Tibial nerve (tissue), 4 donors: ENCODE data around the gene NEMF.

Source experiments
- EP300 ChIP-seq, 2 donors: sonication (generic); formaldehyde crosslinking; IDR thresholded peaks; one replicate each; pipeline ENCODE4 v1.6.1; 2017; ENCODE audit warnings: antibody characterized with exemption in 2 of 2, mild to moderate bottlenecking in 1 of 2
- POLR2A ChIP-seq, 2 donors: fragments of 450-650 bp; IDR thresholded peaks; one replicate each; pipeline ENCODE4 v1.6.1; 2017; ENCODE audit warnings: antibody characterized with exemption in 2 of 2, mild to moderate bottlenecking in 2 of 2, moderate library complexity in 2 of 2
- TF ChIP-seq, protein P1 (sequence below), 5 experiments: fragments of 200-600 bp in 3 of 5; fragments of 450-650 bp in 2 of 5; sonication (generic) in 3 of 5; IDR thresholded peaks; one replicate each; pipeline ENCODE4 v1.5.1; 2016 to 2019; ENCODE audit warnings: antibody characterized with exemption in 5 of 5, mild to moderate bottlenecking in 3 of 5, moderate library complexity in 2 of 5

DNA sequence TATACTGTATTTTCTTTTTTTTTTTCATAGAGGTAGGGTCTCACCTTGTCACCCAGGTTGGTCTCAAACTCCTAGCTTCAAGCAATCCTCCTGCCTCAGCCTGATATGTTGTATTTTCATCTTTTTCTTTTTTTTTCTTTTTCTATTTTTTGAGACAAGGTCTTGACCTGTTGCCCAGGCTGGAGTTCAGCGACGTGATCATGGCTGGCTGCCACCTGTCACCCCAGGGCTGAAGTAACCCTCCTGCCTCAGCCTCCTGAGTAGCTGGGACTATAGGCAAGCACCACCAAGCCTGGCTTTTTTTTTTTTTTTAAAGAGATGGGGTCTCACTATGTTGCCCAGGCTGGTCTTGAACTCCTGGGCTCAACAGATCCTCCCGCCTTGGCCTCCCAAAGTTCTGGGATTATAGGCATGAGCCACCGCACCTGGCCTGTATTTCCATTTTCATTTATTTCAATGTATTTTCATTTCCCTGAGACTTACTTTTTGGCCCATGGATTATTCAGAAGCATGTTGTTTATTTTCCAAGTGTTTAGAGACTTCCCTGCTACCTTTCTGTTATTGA is 24.1 kb upstream of the NEMF start:
- TF ChIP-seq, protein P1, sequence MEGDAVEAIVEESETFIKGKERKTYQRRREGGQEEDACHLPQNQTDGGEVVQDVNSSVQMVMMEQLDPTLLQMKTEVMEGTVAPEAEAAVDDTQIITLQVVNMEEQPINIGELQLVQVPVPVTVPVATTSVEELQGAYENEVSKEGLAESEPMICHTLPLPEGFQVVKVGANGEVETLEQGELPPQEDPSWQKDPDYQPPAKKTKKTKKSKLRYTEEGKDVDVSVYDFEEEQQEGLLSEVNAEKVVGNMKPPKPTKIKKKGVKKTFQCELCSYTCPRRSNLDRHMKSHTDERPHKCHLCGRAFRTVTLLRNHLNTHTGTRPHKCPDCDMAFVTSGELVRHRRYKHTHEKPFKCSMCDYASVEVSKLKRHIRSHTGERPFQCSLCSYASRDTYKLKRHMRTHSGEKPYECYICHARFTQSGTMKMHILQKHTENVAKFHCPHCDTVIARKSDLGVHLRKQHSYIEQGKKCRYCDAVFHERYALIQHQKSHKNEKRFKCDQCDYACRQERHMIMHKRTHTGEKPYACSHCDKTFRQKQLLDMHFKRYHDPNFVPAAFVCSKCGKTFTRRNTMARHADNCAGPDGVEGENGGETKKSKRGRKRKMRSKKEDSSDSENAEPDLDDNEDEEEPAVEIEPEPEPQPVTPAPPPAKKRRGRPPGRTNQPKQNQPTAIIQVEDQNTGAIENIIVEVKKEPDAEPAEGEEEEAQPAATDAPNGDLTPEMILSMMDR (IDR thresholded peaks at IDR 0.05) = no peak
- TF ChIP-seq POLR2A (IDR thresholded peaks at IDR 0.05) (no peak), EP300 (IDR thresholded peaks at IDR 0.05) (no peak)
